ENCODE measurements around the gene ILRUN.
"Not testable (repeated sequence)": the region's sequence is repeated elsewhere in the genome, so short reads cannot be mapped to it uniquely, and the experiment has no call there.

ILRUN gene

DNA sequence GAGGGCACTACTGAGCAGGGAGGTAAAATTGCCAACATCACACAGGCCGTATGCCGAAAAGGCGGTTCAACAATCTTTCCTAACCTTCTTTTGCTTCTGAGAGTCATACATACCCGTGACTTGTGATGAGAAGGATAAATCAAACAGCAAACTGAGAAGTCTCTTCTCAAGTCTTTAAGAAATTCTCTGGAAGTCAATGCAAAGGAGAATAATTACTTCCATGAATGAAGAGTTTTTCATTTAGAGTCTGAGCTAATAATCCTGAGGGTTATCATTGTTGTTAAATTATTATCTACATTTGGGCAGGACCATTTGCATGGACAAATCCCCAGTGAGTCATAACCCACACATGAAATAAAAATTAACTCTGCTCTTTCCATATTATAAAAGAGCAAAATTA is 22.4 kb upstream of the ILRUN start:
- no peak overlapping the region for H3K4me3 ChIP-seq (ENCODE audit: low read length)
- TF ChIP-seq ZNF274 (IDR thresholded peaks at IDR 0.05; ENCODE audit: low read depth, low read length): no peak

DNA sequence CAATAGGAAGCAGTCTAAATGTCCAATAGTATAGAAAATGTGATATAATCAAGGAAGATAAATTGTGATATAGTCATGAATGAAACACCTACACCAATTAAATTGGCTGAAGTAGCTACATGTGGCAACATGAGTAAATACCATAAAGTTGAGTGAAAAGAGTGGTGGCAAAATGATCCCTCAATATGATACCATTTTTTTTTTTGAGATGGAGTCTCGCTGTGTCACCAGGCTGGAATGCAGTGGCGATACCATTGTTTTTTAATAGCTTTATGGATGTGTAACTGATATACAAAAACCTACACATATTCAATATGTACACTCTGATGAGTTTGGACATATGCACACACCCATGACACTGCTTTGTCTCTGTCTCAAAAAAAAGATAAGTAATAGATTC is 20.9 kb upstream of the ILRUN start:
- no peak for TF ChIP-seq ZNF274 (IDR thresholded peaks at IDR 0.05; ENCODE audit: low read depth, low read length)
- no peak overlapping the region for H3K4me3 ChIP-seq (ENCODE audit: low read length)

DNA sequence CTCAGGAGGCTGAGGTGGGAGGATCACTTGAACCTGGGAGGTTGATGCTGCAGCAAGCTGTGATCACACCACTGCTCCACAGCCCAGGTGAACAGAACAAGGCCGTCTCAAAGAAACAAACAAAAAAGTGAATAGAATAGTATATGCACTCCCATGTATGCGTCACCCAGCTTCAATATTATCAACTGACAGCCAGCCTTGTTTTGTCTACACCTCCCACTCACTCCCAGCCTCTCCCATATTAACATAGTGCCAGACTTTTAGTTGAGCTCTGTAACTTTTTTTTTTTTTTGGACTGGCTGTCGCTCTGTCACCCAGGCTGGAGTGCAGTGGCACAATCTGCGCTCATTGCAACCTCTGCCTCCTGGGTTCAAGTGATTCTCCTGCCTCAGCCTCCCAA is 18.1 kb upstream of the ILRUN start:
- no peak overlapping the region for H3K4me3 ChIP-seq (ENCODE audit: low read length)
- TF ChIP-seq ZNF274 (IDR thresholded peaks at IDR 0.05; ENCODE audit: low read depth, low read length): no peak

DNA sequence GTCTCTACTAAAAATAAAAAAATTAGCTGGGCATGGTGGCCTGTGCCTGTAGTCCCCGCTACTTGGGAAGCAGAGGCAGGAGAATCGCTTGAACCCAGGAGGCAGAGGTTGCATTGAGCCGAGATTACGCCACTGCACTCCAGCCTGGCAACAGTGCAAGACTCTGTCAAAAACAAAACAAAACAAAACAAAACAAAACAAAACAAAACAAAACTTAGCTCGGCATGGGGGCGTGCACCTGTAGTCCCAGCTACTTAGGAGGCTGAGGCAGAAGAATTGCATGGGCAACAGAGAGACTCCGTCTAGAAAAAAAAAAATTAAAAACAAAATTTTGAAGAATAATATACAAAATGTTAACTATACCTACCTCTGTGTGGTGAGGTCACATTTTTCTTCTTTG is 16.3 kb upstream of the ILRUN start:
- H3K4me3 ChIP-seq (ENCODE audit: low read length): not testable (repeated sequence)

DNA sequence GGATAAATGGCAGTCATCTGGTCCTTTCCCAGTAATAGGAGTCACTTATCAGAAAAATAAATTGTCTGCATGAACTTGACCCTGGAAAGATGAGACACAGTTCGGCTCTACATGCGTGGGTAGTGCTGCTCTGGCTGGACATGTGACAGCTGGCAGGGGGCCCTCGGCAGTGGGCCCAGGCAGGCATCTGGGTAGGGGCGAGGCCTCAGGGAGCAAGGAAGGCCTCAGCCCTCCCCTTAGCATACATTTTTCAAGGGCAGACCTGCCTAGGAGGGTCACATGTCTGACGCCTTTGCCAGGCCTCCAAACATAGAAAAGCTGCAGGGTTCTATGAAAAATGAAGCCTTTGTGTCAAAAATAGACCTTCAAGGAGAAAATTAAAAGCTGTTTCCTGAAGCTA is 12.8 kb upstream of the ILRUN start:
- H3K4me3 ChIP-seq (ENCODE audit: low read length): no peak overlapping the region
- no peak for TF ChIP-seq ZNF274 (IDR thresholded peaks at IDR 0.05; ENCODE audit: low read depth, low read length)

DNA sequence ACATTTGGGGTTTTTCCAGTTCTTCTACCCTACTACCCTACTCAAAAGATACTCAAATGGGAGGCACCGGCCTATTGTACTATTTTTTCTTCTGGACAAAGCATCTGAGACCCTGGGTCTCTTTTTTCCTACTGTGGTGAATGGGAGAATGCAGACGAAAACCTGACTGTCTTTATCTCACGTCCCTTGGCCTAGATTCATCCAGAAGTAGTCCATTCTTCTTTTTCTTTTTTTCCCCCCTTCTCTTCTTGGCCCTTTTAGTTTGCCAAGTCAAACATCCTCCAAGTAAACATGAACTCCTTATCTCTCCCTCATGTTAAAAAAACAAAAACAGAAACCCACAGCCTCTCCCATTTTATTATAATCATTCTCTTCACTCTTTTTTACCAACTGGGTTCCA is 8.7 kb upstream of the ILRUN start:
- no peak overlapping the region for H3K4me3 ChIP-seq (ENCODE audit: low read length)
- TF ChIP-seq ZNF274 (IDR thresholded peaks at IDR 0.05; ENCODE audit: low read depth, low read length): no peak

DNA sequence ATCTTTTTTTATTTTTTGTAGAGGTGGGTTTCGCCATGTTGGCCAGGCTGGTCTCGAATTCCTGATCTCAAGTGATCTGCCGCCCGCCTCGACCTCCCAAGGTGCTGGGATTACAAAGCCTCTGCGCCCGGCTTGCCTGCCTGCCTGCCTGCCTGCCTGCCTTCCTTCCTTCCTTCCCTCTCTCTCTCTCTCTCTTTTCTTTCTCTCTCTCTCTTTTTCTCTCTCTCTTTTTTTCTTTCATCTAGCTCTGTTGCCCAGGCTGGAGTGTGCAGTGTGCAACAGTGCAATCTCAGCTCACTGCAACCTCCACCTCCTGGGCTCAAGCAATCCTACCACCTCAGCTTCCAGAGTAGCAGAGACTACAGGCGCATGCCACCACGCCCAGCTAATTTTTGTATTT is 4.6 kb upstream of the ILRUN start:
- TF ChIP-seq ZNF274 (IDR thresholded peaks at IDR 0.05; ENCODE audit: low read depth, low read length): no peak
- no peak overlapping the region for H3K4me3 ChIP-seq (ENCODE audit: low read length)

DNA sequence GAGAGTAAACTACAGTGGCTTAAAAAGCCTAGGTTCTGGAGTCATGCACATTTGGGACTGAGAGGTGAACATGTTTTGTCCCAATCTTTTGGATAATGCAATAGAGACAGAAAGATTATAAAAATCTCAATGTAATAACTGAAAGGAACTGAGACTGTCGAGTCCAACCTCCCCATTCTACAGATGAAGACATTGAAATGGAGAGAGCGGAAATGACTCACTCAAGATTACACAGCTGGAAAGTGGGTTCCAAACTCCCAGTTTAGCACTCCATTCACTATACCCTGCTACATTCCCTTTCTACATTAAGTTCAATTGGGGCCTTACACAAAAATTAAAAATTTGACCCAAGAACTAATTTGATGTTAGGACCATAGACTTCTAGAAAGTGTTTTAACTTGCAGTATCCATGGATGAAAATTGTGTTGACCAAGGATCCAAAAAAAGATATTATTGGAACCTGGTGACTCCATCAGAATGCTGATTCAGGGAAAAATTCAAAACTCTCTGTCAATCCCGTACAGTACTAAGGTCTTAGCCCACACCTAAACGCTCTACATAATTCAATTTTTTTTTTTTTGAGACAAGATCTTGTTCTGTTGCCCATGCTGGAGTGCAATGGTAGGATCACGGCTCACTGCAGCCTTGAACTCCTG is 1.5 kb upstream of the ILRUN start:
- no peak for TF ChIP-seq ZNF274 (IDR thresholded peaks at IDR 0.05; ENCODE audit: low read depth, low read length)
- H3K4me3 ChIP-seq (ENCODE audit: low read length): no peak overlapping the region; the same call in 1 of the 2 replicates

DNA sequence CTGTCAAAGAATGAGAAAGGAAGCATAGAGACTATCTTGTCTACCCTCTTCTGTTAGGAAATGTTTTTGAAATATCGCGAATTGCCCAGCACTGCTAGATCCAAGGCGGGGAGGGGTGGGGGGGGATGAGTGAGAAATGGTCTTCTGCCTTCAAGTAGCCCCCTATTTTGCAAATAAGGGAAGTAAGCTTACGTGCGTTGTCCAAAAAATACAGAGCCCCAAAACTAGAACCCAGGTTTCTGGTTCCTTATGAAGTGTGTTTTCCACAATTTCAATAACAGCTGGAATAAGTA is 923 bp upstream of the ILRUN start:
- H3K4me3 ChIP-seq (ENCODE audit: low read length): peak overlapping the region; percentile 83
- no peak for TF ChIP-seq ZNF274 (IDR thresholded peaks at IDR 0.05; ENCODE audit: low read depth, low read length)

DNA sequence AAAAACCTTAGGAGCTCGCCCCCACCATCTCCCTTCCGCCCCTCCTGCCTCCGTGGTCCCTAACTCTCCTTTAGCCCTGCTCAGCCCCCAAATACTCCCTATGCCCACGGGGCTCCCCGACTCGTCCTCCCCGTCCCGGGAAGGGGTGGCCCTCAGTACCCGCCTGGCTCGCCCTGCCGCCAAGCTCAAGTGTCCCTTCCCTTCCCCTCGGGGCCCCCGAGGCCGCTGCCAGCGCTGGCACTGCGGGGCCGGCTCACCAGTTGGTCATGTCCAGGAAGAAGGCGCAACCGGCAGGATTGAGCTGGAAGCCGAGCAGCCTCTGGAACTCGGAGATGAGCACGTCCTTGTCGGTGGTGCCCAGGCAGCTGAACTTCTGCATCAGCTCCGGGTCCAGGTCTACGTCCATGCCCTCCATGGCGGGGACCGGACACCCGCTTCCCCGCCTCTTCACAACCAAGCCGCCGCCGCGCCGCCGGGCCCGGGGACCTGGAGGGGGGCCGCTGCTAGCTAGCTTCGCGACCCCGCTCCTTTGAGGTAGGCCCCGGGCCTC is 303 bp downstream of the ILRUN start:
- no peak for TF ChIP-seq ZNF274 (IDR thresholded peaks at IDR 0.05; ENCODE audit: low read depth, low read length)
- H3K4me3 ChIP-seq (ENCODE audit: low read length): peak overlapping the region; percentile 92

DNA sequence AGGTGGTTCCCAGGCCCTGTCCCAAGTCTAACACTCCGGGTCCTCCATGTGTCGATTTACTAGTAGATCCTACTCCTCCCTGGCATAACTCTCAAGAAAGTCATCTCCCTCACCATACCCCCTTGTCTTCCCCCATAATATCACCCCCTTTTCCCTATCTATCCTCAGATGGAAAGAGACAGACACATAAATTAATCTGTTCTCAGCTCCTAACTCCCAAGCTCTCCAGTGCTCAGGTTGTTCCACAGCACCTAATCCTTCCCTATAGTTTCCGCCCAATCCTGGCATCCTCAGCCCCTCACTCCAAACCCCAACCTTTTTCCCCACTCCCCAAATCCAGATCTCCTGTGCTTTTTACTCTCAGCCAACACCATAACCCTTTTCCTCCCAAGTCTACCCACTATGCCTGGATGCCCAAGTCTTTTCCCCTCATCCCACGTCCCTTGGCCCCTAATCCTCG is 808 bp downstream of the ILRUN start:
- peak overlapping the region; percentile 92 for H3K4me3 ChIP-seq (ENCODE audit: low read length)
- TF ChIP-seq ZNF274 (IDR thresholded peaks at IDR 0.05; ENCODE audit: low read depth, low read length): no peak

DNA sequence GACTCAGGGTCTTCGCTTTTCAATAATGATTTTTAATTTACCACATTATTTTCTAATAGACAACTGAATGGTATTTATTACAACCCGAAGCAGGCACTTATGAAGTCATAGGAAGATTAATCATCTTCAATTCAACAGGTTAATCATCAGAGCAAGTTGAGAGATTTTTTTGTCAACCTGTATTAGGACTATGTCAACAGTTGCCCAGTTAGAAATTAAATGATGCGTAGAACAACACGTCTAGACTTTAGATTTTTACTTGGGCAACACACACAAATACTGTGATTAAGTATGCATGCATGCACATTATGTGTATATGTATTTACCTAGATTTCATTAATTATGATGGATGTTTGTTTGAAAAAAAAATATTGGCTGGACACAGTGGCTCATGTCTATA is 4.3 kb downstream of the ILRUN start:
- H3K4me3 ChIP-seq (ENCODE audit: low read length): no peak overlapping the region
- no peak for TF ChIP-seq ZNF274 (IDR thresholded peaks at IDR 0.05; ENCODE audit: low read depth, low read length)

DNA sequence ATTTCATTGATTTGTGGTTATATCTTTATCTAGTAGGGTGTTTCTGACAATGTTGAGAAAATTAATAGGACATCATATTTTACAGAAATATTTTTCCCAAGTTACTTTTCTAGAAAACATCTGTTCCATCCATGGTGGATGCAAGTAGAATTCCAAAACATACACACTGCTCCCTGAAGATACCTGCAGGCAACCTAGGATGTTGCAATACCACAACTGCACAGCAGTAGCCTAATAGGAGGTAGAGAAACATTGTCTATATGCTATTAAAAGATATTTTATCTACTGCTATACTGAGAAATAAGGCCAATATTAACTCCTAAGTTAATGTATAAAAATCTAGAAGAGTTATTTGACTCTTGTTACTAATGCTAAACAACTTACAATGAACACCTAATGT is 6.8 kb downstream of the ILRUN start:
- no peak overlapping the region for H3K4me3 ChIP-seq (ENCODE audit: low read length)
- TF ChIP-seq ZNF274 (IDR thresholded peaks at IDR 0.05; ENCODE audit: low read depth, low read length): no peak

DNA sequence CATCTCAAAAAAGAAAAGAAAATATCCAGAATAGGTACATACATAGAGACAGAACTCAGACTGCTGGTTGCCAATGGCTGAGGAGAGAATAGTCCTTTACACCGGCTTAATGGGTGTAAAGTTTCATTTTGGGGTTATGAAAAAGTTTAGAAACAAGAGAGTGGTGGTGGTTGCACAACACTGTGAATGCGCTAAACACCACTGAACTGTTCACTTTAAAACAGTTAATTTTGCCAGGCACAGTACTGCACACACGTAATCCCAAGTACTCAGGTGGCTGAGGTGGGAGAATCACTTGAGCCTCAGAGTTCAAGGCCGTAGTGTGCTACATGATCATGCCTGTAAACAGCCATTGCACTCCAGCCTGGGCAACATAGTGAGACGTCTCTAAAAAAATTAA is 7.6 kb downstream of the ILRUN start:
- no peak for TF ChIP-seq ZNF274 (IDR thresholded peaks at IDR 0.05; ENCODE audit: low read depth, low read length)
- no peak overlapping the region for H3K4me3 ChIP-seq (ENCODE audit: low read length)

DNA sequence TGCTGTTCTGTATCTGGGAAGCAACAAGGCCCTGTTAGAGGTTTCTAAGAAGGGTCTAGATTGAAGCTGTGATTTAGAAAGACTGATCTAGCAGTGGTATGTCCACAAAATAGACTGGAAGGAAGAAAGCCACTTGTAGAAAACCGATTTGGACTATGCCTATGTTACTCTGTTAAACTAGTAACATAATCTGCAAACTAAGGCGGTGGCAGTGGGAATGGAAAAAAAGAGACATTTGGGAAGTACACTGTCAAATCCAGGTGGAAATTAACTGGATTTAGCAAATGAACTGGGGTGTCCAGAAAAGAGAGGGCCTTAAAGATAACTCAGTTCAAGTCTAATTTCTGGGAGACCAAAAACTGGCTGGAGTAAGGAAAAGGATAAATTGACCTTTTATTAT is 11.6 kb downstream of the ILRUN start:
- TF ChIP-seq ZNF274 (IDR thresholded peaks at IDR 0.05; ENCODE audit: low read depth, low read length): no peak
- no peak overlapping the region for H3K4me3 ChIP-seq (ENCODE audit: low read length)

DNA sequence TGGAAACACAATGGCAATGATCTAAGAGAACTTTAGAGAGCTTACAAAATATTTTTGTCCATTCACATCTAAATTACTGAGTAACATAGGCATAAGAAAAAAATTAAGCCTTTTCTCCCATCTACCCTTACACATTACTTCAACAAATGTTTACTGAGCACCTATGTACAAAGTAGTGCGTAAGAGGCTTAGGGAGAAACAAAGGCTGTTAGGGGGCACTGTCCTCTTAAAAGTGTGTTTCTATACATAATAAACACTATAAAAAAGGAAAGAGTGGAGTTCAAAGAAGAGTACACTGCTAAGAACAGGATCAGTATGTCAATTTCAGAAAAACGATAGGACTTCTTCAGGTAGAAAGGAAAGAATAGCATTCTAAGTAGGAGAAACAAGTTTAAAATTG is 12.2 kb downstream of the ILRUN start:
- no peak overlapping the region for H3K4me3 ChIP-seq (ENCODE audit: low read length)

More for the DNA sequence above, 12.2 kb downstream of the ILRUN start:
- TF ChIP-seq ZNF274 (IDR thresholded peaks at IDR 0.05; ENCODE audit: low read depth, low read length): no peak

Measured in GM08714 (cell line).